Measurements from ENCODE around the gene RGL3. TPM values are rescaled to one million over a fixed set of nuclear protein-coding genes. Genes with fewer than 3 reads are reported as not detected.

RGL3 gene
- total and polyA plus RNA-seq, 10 donors = 5.1 to 57.7 (median 23.0) TPM

DNA sequence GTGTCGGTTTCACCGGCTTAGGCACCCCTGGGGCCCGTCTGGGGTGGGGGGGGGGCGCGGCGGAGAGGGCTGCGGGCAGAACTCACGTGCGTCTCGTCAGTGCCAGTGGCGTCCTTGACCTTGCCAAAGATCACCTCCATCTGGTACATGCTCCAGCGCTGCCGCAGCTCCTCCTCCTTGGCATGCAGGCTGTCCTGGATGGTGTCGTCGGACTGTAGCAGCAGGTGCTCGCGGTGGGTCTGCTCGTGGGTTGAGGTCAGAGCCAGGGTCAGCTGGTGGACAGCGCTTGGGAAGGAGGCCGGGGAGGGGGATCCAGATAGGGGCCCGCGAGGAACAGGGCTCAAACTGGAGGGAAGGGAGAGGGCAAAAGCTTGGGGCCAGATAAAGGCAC lies 4.7 kb upstream of the RGL3 start:
- no peak overlapping the region for H3K27ac ChIP-seq
- TF ChIP-seq POLR2A (IDR thresholded peaks at IDR 0.05) (no peak), POLR2AphosphoS5 (IDR thresholded peaks at IDR 0.05) (no peak)
- TF ChIP-seq, protein P1, sequence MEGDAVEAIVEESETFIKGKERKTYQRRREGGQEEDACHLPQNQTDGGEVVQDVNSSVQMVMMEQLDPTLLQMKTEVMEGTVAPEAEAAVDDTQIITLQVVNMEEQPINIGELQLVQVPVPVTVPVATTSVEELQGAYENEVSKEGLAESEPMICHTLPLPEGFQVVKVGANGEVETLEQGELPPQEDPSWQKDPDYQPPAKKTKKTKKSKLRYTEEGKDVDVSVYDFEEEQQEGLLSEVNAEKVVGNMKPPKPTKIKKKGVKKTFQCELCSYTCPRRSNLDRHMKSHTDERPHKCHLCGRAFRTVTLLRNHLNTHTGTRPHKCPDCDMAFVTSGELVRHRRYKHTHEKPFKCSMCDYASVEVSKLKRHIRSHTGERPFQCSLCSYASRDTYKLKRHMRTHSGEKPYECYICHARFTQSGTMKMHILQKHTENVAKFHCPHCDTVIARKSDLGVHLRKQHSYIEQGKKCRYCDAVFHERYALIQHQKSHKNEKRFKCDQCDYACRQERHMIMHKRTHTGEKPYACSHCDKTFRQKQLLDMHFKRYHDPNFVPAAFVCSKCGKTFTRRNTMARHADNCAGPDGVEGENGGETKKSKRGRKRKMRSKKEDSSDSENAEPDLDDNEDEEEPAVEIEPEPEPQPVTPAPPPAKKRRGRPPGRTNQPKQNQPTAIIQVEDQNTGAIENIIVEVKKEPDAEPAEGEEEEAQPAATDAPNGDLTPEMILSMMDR (IDR thresholded peaks at IDR 0.05 in 8 of 11, conservative IDR thresholded peaks at IDR 0.05 in 3 of 11) = no peak
- peaks cover 0 to 56% (median 53%) of the 10 kb centered on the region in 7 donors for H3K27me3 ChIP-seq (replicated peaks in 1 of 7)
- intact Hi-C loops (cut with DNase I; ENCODE audit: low total_unique reads) = no loop called here
- no peaks in the 10 kb centered on the region for H3K36me3 ChIP-seq
- peaks cover 26 to 54% (median 51%) of the 10 kb centered on the region in 6 donors for H3K4me1 ChIP-seq
- no peaks in the 10 kb centered on the region for H3K9me3 ChIP-seq
- WGBS, 5 donors = 17 to 34% (median 20%) methylated on average over 17 to 22 of the region's 22 CpGs
- DNase-seq = no peak
- H3K4me3 ChIP-seq = no peak overlapping the region

DNA sequence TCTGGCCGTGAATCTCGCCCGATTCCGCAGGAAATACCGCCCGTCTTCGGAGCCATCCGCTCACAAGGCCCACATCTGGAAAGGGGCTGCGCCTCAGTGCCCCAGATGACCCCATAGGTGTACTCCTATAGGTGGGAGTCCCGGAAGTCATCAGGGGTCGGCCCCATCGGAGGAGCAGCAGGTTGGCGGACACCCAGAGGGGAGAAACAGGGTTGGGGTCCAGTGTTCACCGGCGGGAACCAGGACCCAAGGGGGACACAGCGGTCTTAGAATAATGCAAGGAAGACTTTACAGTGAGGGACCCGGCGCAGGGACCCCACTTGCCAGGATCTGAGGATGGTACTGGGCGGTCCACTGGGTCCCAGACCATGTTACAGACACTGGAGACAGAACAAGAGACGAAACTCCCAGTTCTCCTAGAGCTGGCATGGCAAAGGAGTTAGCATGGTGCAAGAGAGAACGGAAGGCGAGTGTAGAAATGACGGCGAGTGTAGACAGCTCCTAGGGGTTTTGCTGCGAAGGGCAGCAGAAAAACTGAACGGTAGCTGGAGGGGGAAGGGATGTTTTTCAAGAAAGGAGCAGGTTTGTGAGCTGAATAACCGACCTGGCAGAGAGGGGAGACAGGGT lies 4.2 kb upstream of the RGL3 start:
- no peak for TF ChIP-seq POLR2A (IDR thresholded peaks at IDR 0.05)
- TF ChIP-seq POLR2AphosphoS5 (IDR thresholded peaks at IDR 0.05) = no peak
- TF ChIP-seq, protein P1 (IDR thresholded peaks at IDR 0.05 in 8 of 11, conservative IDR thresholded peaks at IDR 0.05 in 3 of 11) = no peak
- no peak for DNase-seq
- WGBS, 5 donors = 29 to 44% (median 33%) methylated on average over 27 of the region's 27 CpGs
- intact Hi-C loops (cut with DNase I; ENCODE audit: low total_unique reads) = no loop called here
- H3K4me3 ChIP-seq = peak overlapping the region in 2 of 8 donors; percentile 30 to 69
- H3K36me3 ChIP-seq = no peaks in the 10 kb centered on the region
- no peak overlapping the region for H3K27ac ChIP-seq
- H3K27me3 ChIP-seq (replicated peaks in 1 of 7) = peaks cover 0 to 61% (median 58%) of the 10 kb centered on the region in 7 donors
- H3K4me1 ChIP-seq = peaks cover 28 to 59% (median 56%) of the 10 kb centered on the region in 6 donors
- H3K9me3 ChIP-seq = no peaks in the 10 kb centered on the region

DNA sequence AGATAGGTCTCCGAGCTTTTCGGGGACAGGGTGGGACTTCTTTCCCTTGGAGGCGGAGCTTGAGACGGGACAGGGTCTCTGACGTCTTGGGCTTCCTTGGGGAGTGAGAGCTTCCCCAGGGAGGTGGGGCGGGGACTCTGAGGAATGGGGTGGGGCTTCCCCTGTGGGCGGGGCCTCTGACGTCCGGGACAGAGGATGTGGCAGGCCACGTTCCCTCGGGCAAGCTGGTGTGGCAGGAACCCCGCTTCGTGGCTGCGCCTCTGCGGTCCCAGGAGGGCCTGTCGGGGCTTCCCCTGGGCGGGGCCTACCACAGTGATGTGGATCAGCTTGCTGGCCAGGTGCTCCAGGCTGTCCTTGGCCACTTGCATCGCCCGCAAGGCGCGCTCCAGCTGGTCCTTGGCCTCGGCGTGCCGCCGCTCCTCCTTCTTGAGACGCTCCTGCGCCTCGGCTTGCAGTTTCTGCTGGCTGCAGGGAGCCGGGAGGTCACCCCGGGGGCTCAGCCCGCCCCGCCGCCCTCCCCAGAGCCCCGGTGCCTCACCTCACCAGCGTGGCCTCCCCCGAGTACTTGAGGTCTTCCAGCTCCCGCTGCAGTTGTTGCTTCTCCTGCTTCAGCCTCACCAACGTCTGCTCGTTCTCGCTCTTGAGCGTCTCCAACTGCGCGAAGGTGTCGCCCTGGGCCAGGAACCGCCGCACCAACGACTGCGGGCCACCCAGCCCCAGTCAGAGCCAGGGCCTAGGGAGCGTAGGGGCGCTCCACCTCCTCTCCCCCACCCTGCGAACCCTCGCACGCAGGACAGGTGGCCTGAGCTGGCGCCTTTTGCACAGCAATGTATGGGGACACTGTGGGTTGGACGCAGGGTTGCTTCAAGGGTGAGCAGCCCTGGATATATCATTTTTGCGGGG lies 3.3 kb upstream of the RGL3 start:
- Histone ChIP-seq H3K27me3 (replicated peaks in 1 of 7) (peaks cover 0 to 70% (median 59%) of the 10 kb centered on the region in 7 donors), H3K4me1 (peaks cover 28 to 65% (median 57%) of the 10 kb centered on the region in 6 donors), H3K27ac (peak overlapping the region in 5 of 8 donors; percentile 36 to 86 (median 84)), H3K9me3 (no peaks in the 10 kb centered on the region), H3K4me3 (peak overlapping the region; percentile 6 to 69 (median 33)), H3K36me3 (no peaks in the 10 kb centered on the region)
- 4 to 10% (median 4%) methylated on average over 23 to 56 of the region's 56 CpGs for WGBS, 5 donors
- intact Hi-C loops (cut with DNase I; ENCODE audit: low total_unique reads) = no loop called here
- TF ChIP-seq POLR2A (IDR thresholded peaks at IDR 0.05) (no peak), POLR2AphosphoS5 (IDR thresholded peaks at IDR 0.05) (peak; percentile 70 to 83 (median 82))
- TF ChIP-seq, protein P1 (IDR thresholded peaks at IDR 0.05 in 8 of 11, conservative IDR thresholded peaks at IDR 0.05 in 3 of 11) = no peak
- DNase-seq = peak; percentile 96
